IMR-90 (cell line): ENCODE results near the gene WLS. TPM values are rescaled to one million over a fixed set of nuclear protein-coding genes. Genes with fewer than 3 reads are reported as not detected.

ENCODE experiments used
- ATAC-seq: fragments of 200-7000 bp; cut with Tn5 transposase; 2 replicates; pipeline ENCODE4 v1.9.1; 2020; ENCODE audit warnings: low read depth, mild to moderate bottlenecking, moderate library complexity
- BruUV-seq: library from RNA; stranded (reverse); fragments of 400-500 nt; replicated peaks from 2 replicates; lab custom pipeline; 2021; lab: Mats Ljungman, UMichigan
- CTCF ChIA-PET: fragments of 300-600 bp; formaldehyde crosslinking; extraction: SDS; loops from one replicate; lab custom pipeline; 2021; ENCODE audit warnings: antibody characterized with exemption; lab: Yijun Ruan, JAX
- POLR2A ChIA-PET: fragments of 300-600 bp; sonication (Branson Sonifier 250); formaldehyde crosslinking; loops from one replicate; lab custom pipeline; 2022; ENCODE audit warnings: antibody characterized with exemption; ENCODE audit not compliant: unreplicated experiment; lab: Charles Lee
- DNase-seq: peaks from one replicate; pipeline ENCODE4 v3.0.0; 2013
- H2AFZ ChIP-seq: replicated peaks from 2 replicates; pipeline ENCODE3; 2013; ENCODE audit warnings: low read length, mild to moderate bottlenecking; ENCODE audit not compliant: poor library complexity
- H2AK5ac ChIP-seq: 2 replicates; pipeline ENCODE4 v1.6.1; 2013; ENCODE audit warnings: low read depth, low read length, inconsistent platforms
- H2AK9ac ChIP-seq: replicated peaks from 2 replicates; pipeline ENCODE3; 2013; ENCODE audit warnings: mild to moderate bottlenecking, low read depth, low read length, moderate library complexity; ENCODE audit not compliant: poor library complexity
- H2BK120ac ChIP-seq: 2 replicates; pipeline ENCODE4 v1.6.1; 2013; ENCODE audit warnings: low read depth, low read length, inconsistent platforms
- H2BK15ac ChIP-seq: 3 replicates; pipeline ENCODE4 v1.6.1; 2013; ENCODE audit warnings: low read depth, low read length, inconsistent platforms
- H2BK20ac ChIP-seq: 2 replicates; pipeline ENCODE4 v1.6.1; 2013; ENCODE audit warnings: low read depth, mild to moderate bottlenecking, inconsistent platforms, low read length, moderate library complexity
- H2BK5ac ChIP-seq: 2 replicates; pipeline ENCODE4 v1.6.1; 2013; ENCODE audit warnings: mild to moderate bottlenecking, low read depth, low read length, inconsistent platforms; ENCODE audit not compliant: poor library complexity, severe bottlenecking
- H3K14ac ChIP-seq: replicated peaks from 2 replicates; pipeline ENCODE4 v1.6.1; 2013; ENCODE audit warnings: low read depth, low read length, inconsistent platforms
- H3K18ac ChIP-seq: 2 replicates; pipeline ENCODE4 v1.6.1; 2013; ENCODE audit warnings: low read depth, low read length, control low read depth
- H3K23ac ChIP-seq: 2 replicates; pipeline ENCODE4 v1.6.1; 2013; ENCODE audit warnings: low read depth, low read length, inconsistent platforms
- H3K27ac ChIP-seq: 2 replicates; pipeline ENCODE4 v1.5.1; 2013; ENCODE audit warnings: mild to moderate bottlenecking, control low read depth, low read length; ENCODE audit not compliant: insufficient read depth
- H3K27me3 ChIP-seq: 2 replicates; pipeline ENCODE4 v1.6.1; 2013; ENCODE audit warnings: low read length; ENCODE audit not compliant: control insufficient read depth, insufficient read depth
- H3K36me3 ChIP-seq: 2 replicates; pipeline ENCODE4 v1.6.1; 2013; ENCODE audit warnings: low read length, mixed read lengths; ENCODE audit not compliant: control insufficient read depth, insufficient read depth
- H3K4ac ChIP-seq: 2 replicates; pipeline ENCODE4 v1.6.1; 2013; ENCODE audit warnings: low read depth, low read length, inconsistent platforms
- H3K4me1 ChIP-seq: 2 replicates; pipeline ENCODE4 v1.6.1; 2013; ENCODE audit warnings: low read length, mixed read lengths; ENCODE audit not compliant: control insufficient read depth, insufficient read depth
- H3K4me2 ChIP-seq: 2 replicates; pipeline ENCODE4 v1.6.1; 2013; ENCODE audit warnings: low read depth, mild to moderate bottlenecking, control low read depth, low read length, moderate library complexity
- H3K4me3 ChIP-seq: 2 replicates; pipeline ENCODE4 v1.5.1; 2013; ENCODE audit warnings: low read depth, mild to moderate bottlenecking, control low read depth, low read length, moderate library complexity; ENCODE audit not compliant: insufficient read depth
- H3K56ac ChIP-seq: 2 replicates; pipeline ENCODE4 v1.6.1; 2013; ENCODE audit warnings: low read length, inconsistent platforms; ENCODE audit not compliant: insufficient read depth; ENCODE audit errors: extremely low read depth
- H3K79me1 ChIP-seq, 2 experiments: 2 replicates each; pipeline ENCODE4 v1.6.1; 2013; ENCODE audit warnings: low read length in 2 of 2, inconsistent platforms in 1 of 2, low read depth in 1 of 2
- H3K9ac ChIP-seq: 2 replicates; pipeline ENCODE4 v1.6.1; 2013; ENCODE audit warnings: low read depth, low read length, control low read depth
- H3K9me1 ChIP-seq: 2 replicates; pipeline ENCODE4 v1.6.1; 2013; ENCODE audit warnings: low read length, inconsistent platforms; ENCODE audit not compliant: insufficient read depth
- H3K9me3 ChIP-seq: 2 replicates; pipeline ENCODE4 v1.6.1; 2013; ENCODE audit warnings: low read length; ENCODE audit not compliant: control insufficient read depth, insufficient read depth
- H4K20me1 ChIP-seq: 2 replicates; pipeline ENCODE4 v1.6.1; 2013; ENCODE audit warnings: low read length, inconsistent platforms; ENCODE audit not compliant: insufficient read depth
- H4K5ac ChIP-seq: 2 replicates; pipeline ENCODE4 v1.6.1; 2013; ENCODE audit warnings: mild to moderate bottlenecking, low read depth, low read length, control low read depth
- H4K8ac ChIP-seq, 2 experiments: 2 replicates each; pipeline ENCODE4 v1.6.1; 2013; ENCODE audit warnings: low read depth in 2 of 2, low read length in 2 of 2, control low read depth in 1 of 2, inconsistent platforms in 1 of 2
- H4K91ac ChIP-seq: 2 replicates; pipeline ENCODE4 v1.6.1; 2013; ENCODE audit warnings: low read depth, low read length, inconsistent platforms; ENCODE audit not compliant: insufficient read depth
- BHLHE40 ChIP-seq: fragments of 150-350 bp; IDR thresholded peaks from 2 replicates; pipeline ENCODE4 v1.6.1; 2016; ENCODE audit warnings: mild to moderate bottlenecking, low read depth, low read length
- CEBPB ChIP-seq: IDR thresholded peaks from 2 replicates; pipeline ENCODE4 v1.6.1; 2012; ENCODE audit warnings: low read depth, low read length, improper control_type of control experiment
- CHD1 ChIP-seq: IDR thresholded peaks from 2 replicates; pipeline ENCODE4 v1.6.1; 2012; ENCODE audit warnings: low read depth, low read length, improper control_type of control experiment
- FOS ChIP-seq: fragments of 150-350 bp; IDR thresholded peaks from 2 replicates; pipeline ENCODE4 v1.6.1; 2016; ENCODE audit warnings: low read depth, low read length
- MAFK ChIP-seq: IDR thresholded peaks from 2 replicates; pipeline ENCODE4 v1.6.1; 2012; ENCODE audit warnings: low read depth, low read length, improper control_type of control experiment
- MAZ ChIP-seq: IDR thresholded peaks from 2 replicates; pipeline ENCODE4 v1.6.1; 2012; ENCODE audit warnings: low read depth, mild to moderate bottlenecking, low read length, improper control_type of control experiment, moderate library complexity, borderline replicate concordance
- MXI1 ChIP-seq: IDR thresholded peaks from 2 replicates; pipeline ENCODE4 v1.6.1; 2012; ENCODE audit warnings: low read depth, mild to moderate bottlenecking, low read length, moderate library complexity, borderline replicate concordance
- NFE2L2 ChIP-seq: fragments of 150-350 bp; IDR thresholded peaks from 2 replicates; pipeline ENCODE4 v1.6.1; 2016; ENCODE audit warnings: low read depth, mild to moderate bottlenecking, low read length
- RAD21 ChIP-seq: IDR thresholded peaks from 2 replicates; pipeline ENCODE4 v1.6.1; 2012; ENCODE audit warnings: low read length, improper control_type of control experiment
- RCOR1 ChIP-seq: IDR thresholded peaks from 2 replicates; pipeline ENCODE4 v1.6.1; 2012; ENCODE audit warnings: mild to moderate bottlenecking, low read length, improper control_type of control experiment; ENCODE audit not compliant: insufficient replicate concordance
- SMC3 ChIP-seq: fragments of 150-350 bp; IDR thresholded peaks from 2 replicates; pipeline ENCODE4 v1.6.1; 2016; ENCODE audit warnings: low read depth, mild to moderate bottlenecking, antibody characterized with exemption, low read length, moderate library complexity
- WGBS, 2 experiments: methylation state at CpG; one replicate each; pipeline versions ENCODE4 v1.1.5 to v1.1.7; 2013; ENCODE audit warnings: missing lambda C conversion rate in 2 of 2; ENCODE audit not compliant: insufficient read length in 1 of 2; ENCODE audit errors: extremely low coverage in 2 of 2; 5-methylcytosine and 5-hydroxymethylcytosine counted together
- dilution Hi-C: fragments of 300-500 bp; cut with HindIII; formaldehyde crosslinking; loops from one replicate; pipeline ENCODE4 v1.14.3; 2018; ENCODE audit warnings: low sequenced_read_pairs; ENCODE audit not compliant: unreplicated experiment
- in situ Hi-C: fragments of 300-500 bp; cut with MboI; formaldehyde crosslinking; loops from 3 replicates; pipeline ENCODE4 v1.14.3; 2019; ENCODE audit warnings: low sequenced_read_pairs, inconsistent platforms, mixed read lengths
- intact Hi-C: fragments of 100-400 bp; cut with micrococcal nuclease; formaldehyde crosslinking; loops from 2 replicates; pipeline ENCODE4 v1.10.0; 2022
- polyA plus RNA-seq, 3 experiments: library from polyadenylated mRNA; depleted of rRNA; stranded (reverse); fragments of >200 nt; gene quantifications; 2 replicates each; pipeline ENCODE4 v1.2.3, GENCODE V29; 2012; ENCODE audit warnings: low replicate concordance in 1 of 3
- total RNA-seq: library from RNA; depleted of rRNA; stranded (reverse); fragments of >200 nt; gene quantifications from 2 replicates; pipeline ENCODE4 v1.2.3, GENCODE V29; 2012
- TF ChIP-seq, protein P1 (sequence below): fragments of 150-350 bp; IDR thresholded peaks from 2 replicates; pipeline ENCODE4 v1.6.1; 2017; ENCODE audit warnings: mild to moderate bottlenecking, antibody characterized with exemption, low read length, low read depth
- TF ChIP-seq, protein P2 (sequence below): fragments of 150-350 bp; IDR thresholded peaks from 2 replicates; pipeline ENCODE4 v1.6.1; 2016; ENCODE audit warnings: low read depth, mild to moderate bottlenecking, low read length, moderate library complexity, borderline replicate concordance

Gene WLS
- total and polyA plus RNA-seq, 2 of the 4 experiments (the other 2 are of a cell fraction), result 152 to 157 TPM

DNA sequence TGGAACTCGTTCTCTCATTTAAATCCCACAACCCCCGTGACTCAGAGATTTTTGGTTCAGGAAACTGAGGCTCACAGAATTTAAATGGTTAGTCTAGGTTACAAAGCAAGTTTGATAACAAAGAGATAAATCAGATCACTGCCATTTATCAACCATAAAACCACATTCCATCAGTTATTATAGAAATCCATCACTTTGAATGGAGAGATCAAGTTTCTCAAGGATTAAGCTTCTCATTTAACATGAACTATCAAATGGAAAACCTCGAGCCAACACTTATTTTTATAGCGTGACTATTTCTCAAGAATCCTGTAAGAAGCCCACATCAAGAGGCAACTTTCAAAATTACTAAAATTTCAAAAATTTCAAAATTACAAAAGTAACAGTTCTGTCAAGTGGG, 11.9 kb downstream of the WLS start:
- POLR2A ChIA-PET, result no interaction called here
- in situ Hi-C loops, result no loop called here
- Histone ChIP-seq H4K91ac (no peak overlapping the region), H3K4me1 (peaks cover 28% of the 10 kb centered on the region), H3K23ac (no peak overlapping the region), H2AFZ (no peak overlapping the region), H3K18ac (no peak overlapping the region), H4K5ac (no peak overlapping the region), H2AK5ac (no peak overlapping the region), H3K14ac (no peak overlapping the region), H2BK20ac (no peak overlapping the region), H3K4ac (no peak overlapping the region), H3K27ac (no peak overlapping the region), H2BK5ac (no peak overlapping the region), H2AK9ac (no peak overlapping the region), H4K20me1 (peaks cover 46% of the 10 kb centered on the region), H4K8ac (no peak overlapping the region), H3K56ac (no peak overlapping the region), H3K9me1 (peaks cover 20% of the 10 kb centered on the region), H3K9ac (no peak overlapping the region), H3K27me3 (no peaks in the 10 kb centered on the region), H3K79me1 (peaks cover 39 to 75% of the 10 kb centered on the region in 2 experiments), H3K9me3 (no peaks in the 10 kb centered on the region), H3K4me3 (no peak overlapping the region), H2BK120ac (no peak overlapping the region), H2BK15ac (no peak overlapping the region), H3K36me3 (no peaks in the 10 kb centered on the region; the same call in 1 of the 2 replicates), H3K4me2 (no peak overlapping the region)
- intact Hi-C loops, result loop anchor here (5.0 kb wide), 1 partner anchor 678 kb away; no protein-coding TSS in a partner anchor
- no peak for DNase-seq
- CTCF ChIA-PET, result interaction anchor here (0.6 to 1.1 kb wide), 2 partner anchors 100 to 133 kb away, joined by 3 to 4 read pairs; no protein-coding TSS in a partner anchor
- no CpG with 5 or more reads among the region's 4 CpGs for WGBS, 2 experiments
- dilution Hi-C loops, result no loop called here
- BruUV-seq, result no TSS peak
- TF ChIP-seq BHLHE40 (no peak), MXI1 (no peak), CHD1 (no peak), RAD21 (no peak), RCOR1 (no peak), MAFK (no peak), MAZ (no peak), SMC3 (no peak), CEBPB (no peak), FOS (no peak), NFE2L2 (no peak)
- TF ChIP-seq, protein P1, sequence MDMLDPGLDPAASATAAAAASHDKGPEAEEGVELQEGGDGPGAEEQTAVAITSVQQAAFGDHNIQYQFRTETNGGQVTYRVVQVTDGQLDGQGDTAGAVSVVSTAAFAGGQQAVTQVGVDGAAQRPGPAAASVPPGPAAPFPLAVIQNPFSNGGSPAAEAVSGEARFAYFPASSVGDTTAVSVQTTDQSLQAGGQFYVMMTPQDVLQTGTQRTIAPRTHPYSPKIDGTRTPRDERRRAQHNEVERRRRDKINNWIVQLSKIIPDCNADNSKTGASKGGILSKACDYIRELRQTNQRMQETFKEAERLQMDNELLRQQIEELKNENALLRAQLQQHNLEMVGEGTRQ, result no peak
- TF ChIP-seq, protein P2, sequence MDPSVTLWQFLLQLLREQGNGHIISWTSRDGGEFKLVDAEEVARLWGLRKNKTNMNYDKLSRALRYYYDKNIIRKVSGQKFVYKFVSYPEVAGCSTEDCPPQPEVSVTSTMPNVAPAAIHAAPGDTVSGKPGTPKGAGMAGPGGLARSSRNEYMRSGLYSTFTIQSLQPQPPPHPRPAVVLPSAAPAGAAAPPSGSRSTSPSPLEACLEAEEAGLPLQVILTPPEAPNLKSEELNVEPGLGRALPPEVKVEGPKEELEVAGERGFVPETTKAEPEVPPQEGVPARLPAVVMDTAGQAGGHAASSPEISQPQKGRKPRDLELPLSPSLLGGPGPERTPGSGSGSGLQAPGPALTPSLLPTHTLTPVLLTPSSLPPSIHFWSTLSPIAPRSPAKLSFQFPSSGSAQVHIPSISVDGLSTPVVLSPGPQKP, result no peak
- ATAC-seq, result no peak
